ENCODE measurements around the gene CYTL1. TPM values are rescaled to one million over a fixed set of nuclear protein-coding genes. Genes with fewer than 3 reads are reported as not detected.

CYTL1 gene
- total RNA-seq, 4 donors from 2014 or later = 5.9 to 9.6 TPM; not detected in 2

DNA sequence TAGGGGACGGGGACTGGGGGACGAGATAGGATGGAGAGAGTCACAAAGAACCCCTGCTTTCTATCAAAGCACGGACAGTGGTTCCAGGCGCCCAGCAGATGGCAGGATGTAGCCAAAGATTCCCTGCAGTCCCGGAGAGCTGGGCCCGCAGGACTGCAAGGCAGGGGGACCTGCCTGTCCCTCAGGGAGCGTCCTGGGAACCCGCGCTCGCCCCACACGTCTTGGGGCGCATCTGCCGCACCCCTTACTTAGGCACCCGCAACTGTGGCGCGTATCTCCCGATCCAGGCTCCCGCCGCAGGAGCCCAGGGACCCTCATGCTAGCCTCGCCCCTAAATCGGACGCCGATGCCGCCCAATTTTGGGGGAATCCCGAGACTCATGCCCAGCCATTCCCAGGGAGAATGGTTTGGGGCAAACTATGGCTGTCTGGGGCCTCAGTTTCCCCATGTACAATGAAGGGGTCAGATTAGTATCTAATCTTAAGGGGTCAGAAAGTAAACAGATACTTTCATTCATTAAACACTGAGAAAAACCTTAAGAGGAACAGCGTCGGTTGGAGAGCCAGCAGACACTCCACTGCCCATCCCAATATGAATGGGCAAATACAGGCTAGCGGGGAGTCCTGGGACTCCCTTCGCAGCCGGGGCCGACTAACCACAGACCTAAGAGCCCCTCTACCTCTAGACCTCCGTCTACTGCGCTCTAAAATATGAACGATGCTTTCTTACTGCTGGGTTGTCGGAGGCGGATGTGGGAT, 31.4 kb upstream of the CYTL1 start:
- TF ChIP-seq, protein P1, sequence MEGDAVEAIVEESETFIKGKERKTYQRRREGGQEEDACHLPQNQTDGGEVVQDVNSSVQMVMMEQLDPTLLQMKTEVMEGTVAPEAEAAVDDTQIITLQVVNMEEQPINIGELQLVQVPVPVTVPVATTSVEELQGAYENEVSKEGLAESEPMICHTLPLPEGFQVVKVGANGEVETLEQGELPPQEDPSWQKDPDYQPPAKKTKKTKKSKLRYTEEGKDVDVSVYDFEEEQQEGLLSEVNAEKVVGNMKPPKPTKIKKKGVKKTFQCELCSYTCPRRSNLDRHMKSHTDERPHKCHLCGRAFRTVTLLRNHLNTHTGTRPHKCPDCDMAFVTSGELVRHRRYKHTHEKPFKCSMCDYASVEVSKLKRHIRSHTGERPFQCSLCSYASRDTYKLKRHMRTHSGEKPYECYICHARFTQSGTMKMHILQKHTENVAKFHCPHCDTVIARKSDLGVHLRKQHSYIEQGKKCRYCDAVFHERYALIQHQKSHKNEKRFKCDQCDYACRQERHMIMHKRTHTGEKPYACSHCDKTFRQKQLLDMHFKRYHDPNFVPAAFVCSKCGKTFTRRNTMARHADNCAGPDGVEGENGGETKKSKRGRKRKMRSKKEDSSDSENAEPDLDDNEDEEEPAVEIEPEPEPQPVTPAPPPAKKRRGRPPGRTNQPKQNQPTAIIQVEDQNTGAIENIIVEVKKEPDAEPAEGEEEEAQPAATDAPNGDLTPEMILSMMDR (IDR thresholded peaks at IDR 0.05) = peak; percentile 40 to 76 (median 70)
- TF ChIP-seq EP300 (IDR thresholded peaks at IDR 0.05) = no peak
- Histone ChIP-seq H3K4me1 (peaks cover 0 to 24% (median 14%) of the 10 kb centered on the region in 4 donors), H3K27ac (peak overlapping the region in 1 of 4 donors; percentile 50), H3K4me3 (peak overlapping the region; percentile 38 to 68 (median 43)), H3K9me3 (no peaks in the 10 kb centered on the region), H3K27me3 (no peaks in the 10 kb centered on the region), H3K36me3 (no peaks in the 10 kb centered on the region)
- DNase-seq (ENCODE audit: low spot score in 2 of 2) = peak; percentile 33 to 53
- 1 to 2% methylated on average over 32 to 33 of the region's 36 CpGs for WGBS, 2 donors

DNA sequence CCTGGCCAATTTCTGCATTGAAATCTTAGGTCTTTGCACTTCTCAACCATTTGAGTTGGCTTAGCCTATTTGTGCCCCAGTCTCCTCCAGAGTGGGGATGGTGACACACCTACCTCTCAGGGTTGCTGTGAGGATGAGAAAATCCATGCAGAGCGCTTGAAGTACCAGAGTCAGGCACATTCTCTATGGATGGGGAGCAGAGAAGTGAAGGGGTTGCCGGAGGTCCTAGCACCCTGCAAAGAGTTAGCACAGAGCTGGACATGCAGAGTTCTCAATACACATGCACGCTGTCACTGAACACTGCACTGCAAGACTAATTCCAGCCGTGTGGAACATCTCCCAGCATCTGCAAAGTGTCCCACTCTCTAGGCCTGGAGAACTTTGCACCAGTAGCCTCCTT, 29.5 kb upstream of the CYTL1 start:
- DNase-seq (ENCODE audit: low spot score in 2 of 2) = no peak
- Histone ChIP-seq H3K27ac (no peak overlapping the region), H3K27me3 (no peaks in the 10 kb centered on the region), H3K9me3 (no peaks in the 10 kb centered on the region), H3K36me3 (no peaks in the 10 kb centered on the region), H3K4me1 (peaks cover 0 to 29% (median 14%) of the 10 kb centered on the region in 4 donors), H3K4me3 (no peak overlapping the region)
- WGBS, 2 donors = 86 to 90% methylated on average over 4 of the region's 4 CpGs
- no peak for TF ChIP-seq EP300 (IDR thresholded peaks at IDR 0.05)
- TF ChIP-seq, protein P1 (IDR thresholded peaks at IDR 0.05) = no peak
- no peak for TF ChIP-seq POLR2A (IDR thresholded peaks at IDR 0.05)

DNA sequence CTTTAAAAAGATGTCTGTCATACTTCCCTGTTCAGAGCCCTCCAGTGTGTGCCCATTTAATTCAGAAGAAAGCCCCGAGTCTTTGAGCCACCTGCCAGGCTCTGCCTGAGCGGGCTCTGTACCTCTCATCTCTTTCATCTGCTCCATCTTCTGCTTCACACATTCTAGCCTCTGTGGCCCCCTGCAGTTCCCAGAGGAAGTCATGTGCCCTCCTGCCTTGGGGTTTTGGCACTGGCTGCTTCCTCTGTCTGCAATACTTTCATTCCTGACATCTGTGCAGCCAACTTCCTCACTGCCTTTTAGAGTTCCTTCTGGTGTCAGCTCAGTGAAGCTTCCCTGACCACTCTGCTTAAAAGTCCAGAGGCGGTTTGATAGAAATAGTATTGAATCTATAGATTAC, 25.8 kb upstream of the CYTL1 start:
- peak in 1 of 2 donors; percentile 30 for DNase-seq (ENCODE audit: low spot score in 2 of 2)
- H3K4me3 ChIP-seq = no peak overlapping the region
- peak overlapping the region in 1 of 4 donors; percentile 15 for H3K27ac ChIP-seq
- peaks cover 0 to 5% (median 0%) of the 10 kb centered on the region in 4 donors for H3K4me1 ChIP-seq
- H3K27me3 ChIP-seq = no peaks in the 10 kb centered on the region
- H3K9me3 ChIP-seq = no peaks in the 10 kb centered on the region
- TF ChIP-seq POLR2A (IDR thresholded peaks at IDR 0.05) (no peak), EP300 (IDR thresholded peaks at IDR 0.05) (peak in 1 of 2 donors; percentile 76)
- 54 to 63% methylated on average over 3 of the region's 3 CpGs for WGBS, 2 donors
- H3K36me3 ChIP-seq = no peaks in the 10 kb centered on the region

DNA sequence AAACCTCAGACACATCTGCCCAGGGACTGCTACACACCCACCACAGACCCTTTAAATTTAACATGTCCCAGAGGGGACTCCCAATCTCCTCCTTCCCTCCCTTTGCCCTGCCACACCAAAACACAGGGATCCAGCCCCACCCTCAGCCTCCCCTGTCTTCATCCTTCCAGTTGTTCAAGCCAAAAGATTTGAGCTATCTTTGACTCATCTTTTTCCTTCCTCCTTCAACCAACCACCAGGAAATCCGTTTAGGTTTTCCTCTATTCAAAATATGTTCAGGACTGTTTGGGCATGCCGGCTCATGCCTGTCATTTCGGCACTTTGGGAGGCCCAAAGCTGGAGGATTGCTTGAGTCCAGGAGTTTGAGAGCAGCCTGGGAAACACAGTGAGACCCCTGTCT, 25.1 kb upstream of the CYTL1 start:
- Histone ChIP-seq H3K4me3 (no peak overlapping the region), H3K36me3 (no peaks in the 10 kb centered on the region), H3K9me3 (no peaks in the 10 kb centered on the region), H3K27me3 (no peaks in the 10 kb centered on the region), H3K4me1 (peaks cover 0 to 5% (median 0%) of the 10 kb centered on the region in 4 donors), H3K27ac (no peak overlapping the region)
- no peak for DNase-seq (ENCODE audit: low spot score in 2 of 2)
- 61 to 74% methylated on average over 3 of the region's 3 CpGs for WGBS, 2 donors
- TF ChIP-seq, protein P1 (IDR thresholded peaks at IDR 0.05) = no peak
- TF ChIP-seq EP300 (IDR thresholded peaks at IDR 0.05) (no peak), POLR2A (IDR thresholded peaks at IDR 0.05) (no peak)

DNA sequence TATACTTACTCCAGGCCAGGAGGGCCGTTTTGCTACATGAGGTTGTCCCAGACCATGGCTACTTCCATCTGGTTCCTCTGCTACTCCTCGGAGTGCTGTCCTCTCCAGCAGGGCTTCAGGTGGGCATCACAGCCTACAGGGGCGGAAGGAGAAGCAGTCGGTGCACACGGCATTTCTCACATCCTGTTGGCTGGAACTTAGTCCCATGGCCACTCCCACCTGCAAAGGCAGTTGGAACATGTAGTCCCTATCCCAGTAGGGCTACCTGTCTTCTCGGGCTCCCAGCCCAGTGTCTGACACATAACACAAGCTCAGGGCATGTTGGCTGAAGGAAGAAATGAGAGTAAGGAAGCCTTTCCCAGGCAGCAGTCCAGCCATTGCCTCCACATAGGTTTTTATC, 24.3 kb upstream of the CYTL1 start:
- DNase-seq (ENCODE audit: low spot score in 2 of 2) = no peak
- Histone ChIP-seq H3K4me3 (no peak overlapping the region), H3K27ac (no peak overlapping the region), H3K4me1 (peaks cover 0 to 5% (median 0%) of the 10 kb centered on the region in 4 donors), H3K27me3 (no peaks in the 10 kb centered on the region), H3K9me3 (no peaks in the 10 kb centered on the region), H3K36me3 (no peaks in the 10 kb centered on the region)
- TF ChIP-seq, protein P1 (IDR thresholded peaks at IDR 0.05) = no peak
- TF ChIP-seq POLR2A (IDR thresholded peaks at IDR 0.05) (no peak), EP300 (IDR thresholded peaks at IDR 0.05) (no peak)
- WGBS, 2 donors = 69 to 70% methylated on average over 6 of the region's 6 CpGs

Data from tibial nerve (tissue), 4 donors.